HG02571 (cell line): ENCODE measurements around the gene FBXL7.

Experiments
- ATAC-seq: cut with Tn5 transposase; IDR thresholded peaks from one replicate; pipeline ENCODE4 v1.9.1; 2021; ENCODE audit warnings: mild to moderate bottlenecking, moderate library complexity; ENCODE audit not compliant: unreplicated experiment

The FBXL7 gene

GRCh38 chr5:15575666-15576065, 75.7 kb downstream of the FBXL7 start:
- ATAC-seq, result no peak

GRCh38 chr5:15577132-15577531, 77.2 kb downstream of the FBXL7 start:
- ATAC-seq, result no peak

- ATAC-seq, result no peak
Observed at GRCh38 chr5:15577831-15578230, 77.9 kb downstream of the FBXL7 start.

- ATAC-seq, result no peak
Observed at GRCh38 chr5:15579193-15579990, 79.4 kb downstream of the FBXL7 start.

GRCh38 chr5:15584528-15584927, 84.5 kb downstream of the FBXL7 start:
- ATAC-seq, result no peak

GRCh38 chr5:15585128-15585527, 85.1 kb downstream of the FBXL7 start:
- no peak for ATAC-seq

- no peak for ATAC-seq
Observed at GRCh38 chr5:15585841-15586591, 86.0 kb downstream of the FBXL7 start.

GRCh38 chr5:15587916-15588315, 87.9 kb downstream of the FBXL7 start:
- no peak for ATAC-seq

- ATAC-seq, result no peak
Observed at GRCh38 chr5:15592728-15593127, 92.7 kb downstream of the FBXL7 start.

GRCh38 chr5:15594977-15595568, 95.1 kb downstream of the FBXL7 start:
- no peak for ATAC-seq

- no peak for ATAC-seq
Observed at GRCh38 chr5:15595929-15596328, 95.9 kb downstream of the FBXL7 start.

- ATAC-seq, result no peak
Observed at GRCh38 chr5:15596936-15597335, 97.0 kb downstream of the FBXL7 start.

- no peak for ATAC-seq
Observed at GRCh38 chr5:15597804-15598203, 97.8 kb downstream of the FBXL7 start.

- ATAC-seq, result no peak
Observed at GRCh38 chr5:15598294-15598902, 98.4 kb downstream of the FBXL7 start.

- no peak for ATAC-seq
Observed at GRCh38 chr5:15600035-15600434, 100.1 kb downstream of the FBXL7 start.

- ATAC-seq, result no peak
Observed at GRCh38 chr5:15601274-15601673, 101.3 kb downstream of the FBXL7 start.

GRCh38 chr5:15601853-15602252, 101.9 kb downstream of the FBXL7 start:
- ATAC-seq, result no peak

- ATAC-seq, result no peak
Observed at GRCh38 chr5:15604986-15605385, 105.0 kb downstream of the FBXL7 start.

- ATAC-seq, result no peak
Observed at GRCh38 chr5:15606197-15606596, 106.2 kb downstream of the FBXL7 start.

GRCh38 chr5:15607076-15607475, 107.1 kb downstream of the FBXL7 start:
- no peak for ATAC-seq

- ATAC-seq, result no peak
Observed at GRCh38 chr5:15609076-15609725, 109.2 kb downstream of the FBXL7 start.
